ENCODE results near the gene SLC13A4. TPM values are rescaled to one million over a fixed set of nuclear protein-coding genes. Genes with fewer than 3 reads are reported as not detected.
A peak's percentile ranks its signal among the peaks of the same experiment; 100 is the strongest.

SLC13A4 gene
- total RNA-seq, 4 donors from 2014 or later, result not detected

GRCh38 chr7:135772639-135773222 is 44.7 kb upstream of the SLC13A4 start:
- Histone ChIP-seq H3K4me1 (peaks cover 0 to 25% (median 9%) of the 10 kb centered on the region in 4 donors), H3K36me3 (no peaks in the 10 kb centered on the region), H3K4me3 (no peak overlapping the region), H3K9me3 (no peaks in the 10 kb centered on the region), H3K27ac (replicated peaks in 1 of 4) (peak overlapping the region in 2 of 4 donors; percentile 19 to 43), H3K27me3 (no peaks in the 10 kb centered on the region)
- intact Hi-C loops (cut with DNase I), result no loop called here
- DNase-seq (ENCODE audit: extremely low spot score), result no peak
- WGBS, result 79% methylated on average over 8 of the region's 8 CpGs
- TF ChIP-seq EP300 (IDR thresholded peaks at IDR 0.05) (no peak), POLR2A (IDR thresholded peaks at IDR 0.05; ENCODE audit: low read depth) (no peak), POLR2AphosphoS5 (IDR thresholded peaks at IDR 0.05) (no peak)
- TF ChIP-seq, protein P1, sequence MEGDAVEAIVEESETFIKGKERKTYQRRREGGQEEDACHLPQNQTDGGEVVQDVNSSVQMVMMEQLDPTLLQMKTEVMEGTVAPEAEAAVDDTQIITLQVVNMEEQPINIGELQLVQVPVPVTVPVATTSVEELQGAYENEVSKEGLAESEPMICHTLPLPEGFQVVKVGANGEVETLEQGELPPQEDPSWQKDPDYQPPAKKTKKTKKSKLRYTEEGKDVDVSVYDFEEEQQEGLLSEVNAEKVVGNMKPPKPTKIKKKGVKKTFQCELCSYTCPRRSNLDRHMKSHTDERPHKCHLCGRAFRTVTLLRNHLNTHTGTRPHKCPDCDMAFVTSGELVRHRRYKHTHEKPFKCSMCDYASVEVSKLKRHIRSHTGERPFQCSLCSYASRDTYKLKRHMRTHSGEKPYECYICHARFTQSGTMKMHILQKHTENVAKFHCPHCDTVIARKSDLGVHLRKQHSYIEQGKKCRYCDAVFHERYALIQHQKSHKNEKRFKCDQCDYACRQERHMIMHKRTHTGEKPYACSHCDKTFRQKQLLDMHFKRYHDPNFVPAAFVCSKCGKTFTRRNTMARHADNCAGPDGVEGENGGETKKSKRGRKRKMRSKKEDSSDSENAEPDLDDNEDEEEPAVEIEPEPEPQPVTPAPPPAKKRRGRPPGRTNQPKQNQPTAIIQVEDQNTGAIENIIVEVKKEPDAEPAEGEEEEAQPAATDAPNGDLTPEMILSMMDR (IDR thresholded peaks at IDR 0.05), result no peak

GRCh38 chr7:135771961-135772638 is 44.1 kb upstream of the SLC13A4 start:
- Histone ChIP-seq H3K27ac (replicated peaks in 1 of 4) (peak overlapping the region; percentile 12 to 43 (median 32)), H3K27me3 (no peaks in the 10 kb centered on the region), H3K4me3 (no peak overlapping the region), H3K36me3 (no peaks in the 10 kb centered on the region), H3K4me1 (peaks cover 0 to 25% (median 9%) of the 10 kb centered on the region in 4 donors), H3K9me3 (no peaks in the 10 kb centered on the region)
- TF ChIP-seq, protein P1 (IDR thresholded peaks at IDR 0.05), result no peak
- TF ChIP-seq POLR2AphosphoS5 (IDR thresholded peaks at IDR 0.05) (no peak), EP300 (IDR thresholded peaks at IDR 0.05) (no peak), POLR2A (IDR thresholded peaks at IDR 0.05; ENCODE audit: low read depth) (no peak)
- no peak for DNase-seq (ENCODE audit: extremely low spot score)
- intact Hi-C loops (cut with DNase I), result no loop called here
- 84% methylated on average over 3 of the region's 4 CpGs for WGBS

DNA sequence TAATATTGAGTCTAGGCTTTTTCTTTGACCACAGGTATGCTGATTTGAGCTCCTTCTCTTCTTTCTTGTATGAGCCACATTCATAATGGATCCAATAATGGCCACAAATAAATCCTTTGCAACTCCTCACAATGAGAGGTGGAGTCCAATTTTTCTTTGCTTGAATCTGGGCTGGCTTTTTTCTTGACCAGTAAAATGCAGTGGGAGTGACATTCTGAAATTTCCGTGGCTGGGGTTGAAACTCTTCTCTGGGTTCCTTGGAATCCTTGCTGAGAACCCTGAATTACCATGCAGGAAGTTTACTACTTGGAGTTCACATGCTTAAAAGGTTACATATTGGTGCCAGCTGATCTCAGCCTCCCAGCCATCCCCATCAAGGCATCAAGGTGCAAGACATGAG is 43.1 kb upstream of the SLC13A4 start:
- Histone ChIP-seq H3K27me3 (no peaks in the 10 kb centered on the region), H3K36me3 (no peaks in the 10 kb centered on the region), H3K9me3 (no peaks in the 10 kb centered on the region), H3K4me3 (no peak overlapping the region), H3K4me1 (peaks cover 0 to 25% (median 9%) of the 10 kb centered on the region in 4 donors), H3K27ac (replicated peaks in 1 of 4) (no peak overlapping the region)
- DNase-seq (ENCODE audit: extremely low spot score), result no peak
- intact Hi-C loops (cut with DNase I), result no loop called here
- TF ChIP-seq EP300 (IDR thresholded peaks at IDR 0.05) (no peak), POLR2AphosphoS5 (IDR thresholded peaks at IDR 0.05) (no peak), POLR2A (IDR thresholded peaks at IDR 0.05; ENCODE audit: low read depth) (no peak)
- TF ChIP-seq, protein P1 (IDR thresholded peaks at IDR 0.05), result no peak
- WGBS, result 84% methylated on average over 1 of the region's 1 CpG

DNA sequence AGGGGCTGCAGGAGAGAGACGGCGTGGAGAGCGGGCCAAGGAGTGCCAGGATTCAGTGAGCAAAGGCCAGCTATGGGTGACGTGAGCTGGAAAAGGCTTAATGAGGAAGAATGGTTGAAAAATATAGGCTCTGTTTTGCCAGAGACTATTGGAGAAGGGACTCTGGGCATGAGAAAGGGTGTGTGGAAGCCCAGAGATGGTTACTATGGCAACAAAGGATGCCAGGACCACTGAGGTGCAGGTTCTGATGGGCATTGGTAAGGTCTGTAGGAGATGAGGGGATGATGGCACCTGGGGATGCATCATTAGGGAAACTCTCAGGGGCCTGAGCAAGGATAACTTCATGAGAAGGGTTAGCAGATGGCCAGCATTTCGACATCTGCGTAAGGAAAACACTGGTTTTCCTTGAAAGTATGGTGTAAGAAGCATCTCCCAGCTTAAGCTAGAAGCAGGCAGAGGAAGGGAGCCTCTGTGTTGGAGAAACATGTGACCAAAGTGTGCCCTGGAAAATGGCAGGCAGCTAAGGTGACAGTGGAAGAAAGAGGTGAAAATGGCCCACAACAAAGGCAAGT is 42.2 kb upstream of the SLC13A4 start:
- WGBS, result 97% methylated on average over 6 of the region's 6 CpGs
- intact Hi-C loops (cut with DNase I), result no loop called here
- Histone ChIP-seq H3K4me3 (no peak overlapping the region), H3K27me3 (no peaks in the 10 kb centered on the region), H3K9me3 (no peaks in the 10 kb centered on the region), H3K4me1 (peaks cover 0 to 25% (median 9%) of the 10 kb centered on the region in 4 donors), H3K36me3 (no peaks in the 10 kb centered on the region), H3K27ac (replicated peaks in 1 of 4) (no peak overlapping the region)
- DNase-seq (ENCODE audit: extremely low spot score), result no peak
- TF ChIP-seq, protein P1 (IDR thresholded peaks at IDR 0.05), result no peak
- TF ChIP-seq POLR2AphosphoS5 (IDR thresholded peaks at IDR 0.05), result no peak
- no peak for TF ChIP-seq EP300 (IDR thresholded peaks at IDR 0.05)
- no peak for TF ChIP-seq POLR2A (IDR thresholded peaks at IDR 0.05; ENCODE audit: low read depth)

Measured in esophagus muscularis mucosa (tissue), 4 donors.